GM12878 (cell line): ENCODE measurements around the gene EHD1. TPM values are rescaled to one million over a fixed set of nuclear protein-coding genes. Genes with fewer than 3 reads are reported as not detected.

Experiments
- ATAC-seq: fragments of 200-7000 bp; cut with Tn5 transposase; 3 replicates; pipeline ENCODE4 v1.9.1; 2020; ENCODE audit warnings: mild to moderate bottlenecking, moderate library complexity
- BruUV-seq: library from RNA; stranded (reverse); fragments of 400-500 nt; replicated peaks from 2 replicates; lab custom pipeline; 2021; lab: Mats Ljungman, UMichigan
- CTCF ChIA-PET: fragments of 300-600 bp; sonication (Branson Sonifier 250); formaldehyde crosslinking; extraction: SDS; loops from one replicate; lab custom pipeline; 2021; ENCODE audit warnings: inconsistent platforms; lab: Yijun Ruan, JAX
- POLR2A ChIA-PET: fragments of 350-600 bp; formaldehyde crosslinking; extraction: SDS; loops from one replicate; lab custom pipeline; 2021; ENCODE audit warnings: inconsistent platforms; lab: Charles Lee
- RAD21 ChIA-PET: fragments of 300-600 bp; sonication (Branson Sonifier 250); formaldehyde crosslinking; loops from one replicate; lab custom pipeline; 2023; ENCODE audit warnings: antibody characterized with exemption; ENCODE audit not compliant: unreplicated experiment; lab: Charles Lee
- SMC1A ChIA-PET: fragments of 300-600 bp; sonication (Branson Sonifier 250); formaldehyde crosslinking; loops from one replicate; lab custom pipeline; 2023; ENCODE audit not compliant: unreplicated experiment, uncharacterized antibody; lab: Charles Lee
- DNase-seq: peaks from one replicate; pipeline ENCODE4 v3.0.0-alpha.2; 2011; ENCODE audit warnings: low read depth, low spot score
- FAIRE-seq: peaks from 3 replicates; lab custom pipeline; 2011; peaks lifted over from hg19 to GRCh38; lab: Jason Lieb, UNC
- H2AFZ ChIP-seq: 2 replicates; pipeline ENCODE4 v1.6.0; 2011; ENCODE audit warnings: low read depth, low read length, control low read depth; ENCODE audit not compliant: control insufficient read depth
- H3K27ac ChIP-seq: 2 replicates; pipeline ENCODE4 v1.5.1; 2011; ENCODE audit warnings: control low read depth; ENCODE audit not compliant: control insufficient read depth, insufficient read depth
- H3K27me3 ChIP-seq, 2 experiments: replicated peaks in 1 of 2; 2 replicates each; pipeline versions ENCODE4 v1.6.0 to v1.6.1; 2011; ENCODE audit warnings: low read length in 1 of 2; ENCODE audit not compliant: control insufficient read depth in 2 of 2, insufficient read depth in 2 of 2
- H3K36me3 ChIP-seq, 2 experiments: 2 replicates each; pipeline ENCODE4 v1.5.1; 2011; ENCODE audit warnings: low read length in 1 of 2; ENCODE audit not compliant: control insufficient read depth in 2 of 2, insufficient read depth in 2 of 2
- H3K4me1 ChIP-seq: 2 replicates; pipeline ENCODE4 v1.6.1; 2011; ENCODE audit warnings: mild to moderate bottlenecking, low read length, moderate library complexity, mixed read lengths; ENCODE audit not compliant: control insufficient read depth, insufficient read depth
- H3K4me2 ChIP-seq: 2 replicates; pipeline ENCODE4 v1.6.0; 2011; ENCODE audit warnings: control low read depth; ENCODE audit not compliant: control insufficient read depth, insufficient read depth
- H3K4me3 ChIP-seq: fragments of 200-600 bp; sonication (generic); 2 replicates; pipeline ENCODE4 v1.5.1; 2016
- H3K79me2 ChIP-seq: 2 replicates; pipeline ENCODE4 v1.6.0; 2011; ENCODE audit warnings: low read length; ENCODE audit not compliant: control insufficient read depth, insufficient read depth
- H3K9ac ChIP-seq: 2 replicates; pipeline ENCODE4 v1.8.0; 2011; ENCODE audit warnings: low read length, control low read depth, mixed read lengths; ENCODE audit not compliant: control insufficient read depth, insufficient read depth
- H3K9me3 ChIP-seq: replicated peaks from 3 replicates; pipeline ENCODE4 v1.5.1; 2011; ENCODE audit warnings: mild to moderate bottlenecking, low read length; ENCODE audit not compliant: control insufficient read depth, insufficient read depth
- H4K20me1 ChIP-seq: 2 replicates; pipeline ENCODE4 v1.6.0; 2011; ENCODE audit not compliant: control insufficient read depth, insufficient read depth
- EGR1 ChIP-seq, 2 experiments: IDR thresholded peaks; 1 replicate in 1 of 2; 2 replicates in 1 of 2; pipeline ENCODE4 v1.6.1; 2011 to 2012; ENCODE audit warnings: low read depth in 2 of 2, low read length in 2 of 2, borderline replicate concordance in 1 of 2, mild to moderate bottlenecking in 1 of 2, moderate library complexity in 1 of 2
- FOS ChIP-seq: IDR thresholded peaks from 3 replicates; pipeline ENCODE4 v1.6.1; 2011; ENCODE audit warnings: borderline replicate concordance; ENCODE audit not compliant: insufficient read length; ENCODE audit errors: extremely low read depth
- GATAD2B ChIP-seq: fragments of 450-650 bp; conservative IDR thresholded peaks from 2 replicates; pipeline ENCODE4 v1.6.1; 2017; ENCODE audit warnings: low read depth, mild to moderate bottlenecking, moderate library complexity
- MTA2 ChIP-seq: fragments of 450-650 bp; IDR thresholded peaks from 2 replicates; pipeline ENCODE4 v1.6.1; 2016; ENCODE audit warnings: low read depth, mild to moderate bottlenecking, moderate library complexity
- NBN ChIP-seq: fragments of 450-650 bp; IDR thresholded peaks from 2 replicates; pipeline ENCODE4 v1.6.1; 2016
- NR2F1 ChIP-seq: fragments of 450-650 bp; conservative IDR thresholded peaks from 2 replicates; pipeline ENCODE4 v1.6.1; 2017; ENCODE audit warnings: mild to moderate bottlenecking
- SMARCA5 ChIP-seq: fragments of 450-650 bp; IDR thresholded peaks from 2 replicates; pipeline ENCODE4 v1.6.1; 2017; ENCODE audit warnings: mild to moderate bottlenecking
- SRF ChIP-seq, 2 experiments: IDR thresholded peaks; 2 replicates each; pipeline ENCODE4 v1.6.1; 2011; ENCODE audit warnings: low read depth in 2 of 2, low read length in 2 of 2, mild to moderate bottlenecking in 1 of 2, moderate library complexity in 1 of 2
- TCF7 ChIP-seq: IDR thresholded peaks from 2 replicates; pipeline ENCODE4 v1.6.1; 2014; ENCODE audit warnings: antibody characterized with exemption, borderline replicate concordance
- ZNF24 ChIP-seq: fragments of 450-650 bp; IDR thresholded peaks from 2 replicates; pipeline ENCODE4 v1.6.1; 2017; ENCODE audit warnings: antibody characterized with exemption, mild to moderate bottlenecking
- WGBS: methylation state at CpG from one replicate; pipeline ENCODE4 v1.1.6; 2016; ENCODE audit warnings: low lambda C conversion rate; ENCODE audit not compliant: insufficient replicate concordance, insufficient coverage; ENCODE audit errors: missing lambda C conversion rate; 5-methylcytosine and 5-hydroxymethylcytosine counted together
- in situ Hi-C: fragments of 300-500 bp; cut with MboI; formaldehyde crosslinking; loops from 9 replicates; pipeline ENCODE4 v1.14.3; 2018; ENCODE audit warnings: mixed read lengths
- intact Hi-C: fragments of 100-400 bp; cut with micrococcal nuclease; formaldehyde crosslinking; loops from one replicate; pipeline ENCODE4 v1.14.2; 2022; ENCODE audit not compliant: unreplicated experiment
- polyA plus RNA-seq, 11 experiments: library from polyadenylated mRNA; depleted of rRNA in 4 of 11; unstranded in 6 of 11; stranded (reverse) in 5 of 11; fragments of >200 nt; fragmentation: Nextera tagmentation in 4 of 11; fragmentation: Illumina TruSeq in 1 of 11; extraction: Ambion mirVana in 4 of 11; extraction: Trizol in 1 of 11; gene quantifications; 1 replicate in 1 of 11; 2 replicates in 10 of 11; pipeline versions ENCODE4 v1.2.1 to v1.2.3, GENCODE V29; 2011 to 2016; ENCODE audit warnings: inconsistent platforms in 2 of 11, missing spikeins in 2 of 11, low read depth in 1 of 11
- total RNA-seq, 4 experiments: library from RNA; depleted of rRNA in 3 of 4; stranded (reverse); fragments of >200 nt in 3 of 4; fragmentation: Illumina TruSeq in 1 of 4; extraction: Trizol in 1 of 4; gene quantifications; 2 replicates each; pipeline versions ENCODE4 v1.2.1 to v1.2.3, GENCODE V29; 2013 to 2021
- TF ChIP-seq, protein P1 (sequence below): IDR thresholded peaks from 2 replicates; pipeline ENCODE4 v1.6.1; 2012; ENCODE audit warnings: mild to moderate bottlenecking, low read depth, low read length

Gene EHD1
- total and polyA plus RNA-seq, 10 of the 15 experiments (the other 5 are each of a cell fraction or from before 2014, with no cell fraction given) = 1.0 to 165 (median 66.5) TPM

DNA sequence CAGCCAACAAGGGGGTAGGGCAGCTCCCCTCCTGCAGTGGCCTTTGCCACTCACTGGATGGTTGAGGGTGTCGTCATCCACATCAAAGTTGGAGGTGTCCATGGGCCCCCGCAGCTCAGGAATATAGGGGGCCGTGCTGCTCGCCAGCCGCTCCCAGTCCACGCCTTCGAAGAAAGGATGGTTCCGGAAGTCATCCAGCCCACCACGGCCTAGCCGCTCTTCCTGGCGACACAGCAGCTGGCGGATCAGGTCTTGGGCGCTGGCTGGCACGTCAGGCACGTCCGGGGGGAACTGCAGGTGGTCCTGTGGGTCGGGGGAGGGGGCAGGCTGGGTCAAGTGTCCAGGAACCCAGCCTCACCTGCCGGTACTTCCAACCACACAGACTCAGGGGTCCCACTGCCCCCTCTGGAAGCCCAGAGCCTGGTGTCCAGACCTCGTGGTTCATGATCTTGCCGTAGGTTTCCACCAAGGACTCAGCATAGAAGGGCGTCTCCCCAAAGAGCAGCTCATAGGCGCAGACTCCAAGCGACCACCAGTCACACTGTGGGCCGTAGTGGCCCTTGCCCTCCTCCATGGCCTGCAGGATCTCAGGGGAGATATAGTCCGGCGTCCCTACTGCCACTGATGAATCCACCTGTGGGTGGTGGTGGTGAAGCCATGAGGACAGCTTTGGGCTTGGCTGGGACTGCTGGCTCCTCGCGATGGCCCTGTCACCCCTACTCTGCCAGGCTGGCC lies 39.7 kb downstream of the EHD1 start:
- no peak overlapping the region for H3K27ac ChIP-seq
- FAIRE-seq (no peak), ATAC-seq (no peak), DNase-seq (no peak)
- H3K27me3 ChIP-seq = no peaks in the 10 kb centered on the region
- WGBS = 79% methylated on average over 28 of the region's 28 CpGs
- no peaks in the 10 kb centered on the region for H3K79me2 ChIP-seq
- ChIA-PET RAD21 (no interaction called here), CTCF (interaction anchor here (1.6 kb wide), 1 partner anchor 9 kb away, joined by 3 read pairs; no protein-coding TSS in a partner anchor), POLR2A (no interaction called here), SMC1A (interaction anchor here (1.0 kb wide), 1 partner anchor 24 kb away, joined by 3 read pairs; no protein-coding TSS in a partner anchor)
- BruUV-seq = no TSS peak
- no peak overlapping the region for H3K4me3 ChIP-seq
- no peaks in the 10 kb centered on the region for H3K36me3 ChIP-seq
- H3K4me1 ChIP-seq = peaks cover 4% of the 10 kb centered on the region
- no peaks in the 10 kb centered on the region for H4K20me1 ChIP-seq
- no peak overlapping the region for H3K9ac ChIP-seq
- in situ Hi-C loops (no loop called here), intact Hi-C loops (no loop called here)
- no peak overlapping the region for H2AFZ ChIP-seq
- no peak for TF ChIP-seq NR2F1
- TF ChIP-seq TCF7 = no peak
- TF ChIP-seq EGR1 (IDR thresholded peaks at IDR 0.05; ENCODE audit: borderline replicate concordance in 1 of 2, low read depth in 2 of 2, low read length in 2 of 2) = no peak
- TF ChIP-seq MTA2 = no peak
- no peak for TF ChIP-seq ZNF24
- TF ChIP-seq SMARCA5 = no peak
- TF ChIP-seq FOS = no peak
- TF ChIP-seq GATAD2B = no peak
- no peak for TF ChIP-seq NBN
- no peak for TF ChIP-seq SRF (IDR thresholded peaks at IDR 0.05; ENCODE audit: low read depth in 2 of 2, low read length in 2 of 2)
- TF ChIP-seq, protein P1, sequence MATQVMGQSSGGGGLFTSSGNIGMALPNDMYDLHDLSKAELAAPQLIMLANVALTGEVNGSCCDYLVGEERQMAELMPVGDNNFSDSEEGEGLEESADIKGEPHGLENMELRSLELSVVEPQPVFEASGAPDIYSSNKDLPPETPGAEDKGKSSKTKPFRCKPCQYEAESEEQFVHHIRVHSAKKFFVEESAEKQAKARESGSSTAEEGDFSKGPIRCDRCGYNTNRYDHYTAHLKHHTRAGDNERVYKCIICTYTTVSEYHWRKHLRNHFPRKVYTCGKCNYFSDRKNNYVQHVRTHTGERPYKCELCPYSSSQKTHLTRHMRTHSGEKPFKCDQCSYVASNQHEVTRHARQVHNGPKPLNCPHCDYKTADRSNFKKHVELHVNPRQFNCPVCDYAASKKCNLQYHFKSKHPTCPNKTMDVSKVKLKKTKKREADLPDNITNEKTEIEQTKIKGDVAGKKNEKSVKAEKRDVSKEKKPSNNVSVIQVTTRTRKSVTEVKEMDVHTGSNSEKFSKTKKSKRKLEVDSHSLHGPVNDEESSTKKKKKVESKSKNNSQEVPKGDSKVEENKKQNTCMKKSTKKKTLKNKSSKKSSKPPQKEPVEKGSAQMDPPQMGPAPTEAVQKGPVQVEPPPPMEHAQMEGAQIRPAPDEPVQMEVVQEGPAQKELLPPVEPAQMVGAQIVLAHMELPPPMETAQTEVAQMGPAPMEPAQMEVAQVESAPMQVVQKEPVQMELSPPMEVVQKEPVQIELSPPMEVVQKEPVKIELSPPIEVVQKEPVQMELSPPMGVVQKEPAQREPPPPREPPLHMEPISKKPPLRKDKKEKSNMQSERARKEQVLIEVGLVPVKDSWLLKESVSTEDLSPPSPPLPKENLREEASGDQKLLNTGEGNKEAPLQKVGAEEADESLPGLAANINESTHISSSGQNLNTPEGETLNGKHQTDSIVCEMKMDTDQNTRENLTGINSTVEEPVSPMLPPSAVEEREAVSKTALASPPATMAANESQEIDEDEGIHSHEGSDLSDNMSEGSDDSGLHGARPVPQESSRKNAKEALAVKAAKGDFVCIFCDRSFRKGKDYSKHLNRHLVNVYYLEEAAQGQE = no peak
- H3K4me2 ChIP-seq = no peak overlapping the region
- H3K9me3 ChIP-seq = no peaks in the 10 kb centered on the region
